Activated CD4-positive, alpha-beta memory T cell treated with anti-CD3 and anti-CD28 coated beads, Interleukin-2, amount 10 ng/mL, durations not matched to agents 7 days and 5 days (primary cell): Measurements from ENCODE around the gene DOCK7. TPM values are rescaled to one million over a fixed set of nuclear protein-coding genes. Genes with fewer than 3 reads are reported as not detected.
"Not testable (repeated sequence)": the region's sequence is repeated elsewhere in the genome, so short reads cannot be mapped to it uniquely, and the experiment has no call there.

Experiments used
- CTCF ChIA-PET: fragments of 350-600 bp; sonication (Branson Sonifier 250); formaldehyde crosslinking; loops from one replicate; lab custom pipeline; 2021; ENCODE audit warnings: antibody characterized with exemption, inconsistent platforms; lab: Charles Lee
- POLR2A ChIA-PET: fragments of 350-600 bp; sonication (Branson Sonifier 250); formaldehyde crosslinking; loops from one replicate; lab custom pipeline; 2021; ENCODE audit warnings: antibody characterized with exemption; lab: Charles Lee
- DNase-seq: peaks from one replicate; pipeline ENCODE4 v3.0.0-alpha.2; 2020
- H3K27ac Mint-ChIP-seq: one replicate; pipeline ENCODE4 v1.8.0; 2021; ENCODE audit warnings: mild to moderate bottlenecking, mixed read lengths
- H3K27me3 Mint-ChIP-seq: one replicate; pipeline ENCODE4 v1.8.0; 2021; ENCODE audit warnings: mixed read lengths
- H3K36me3 Mint-ChIP-seq: one replicate; pipeline ENCODE4 v1.8.0; 2021; ENCODE audit warnings: low read depth, mixed read lengths
- H3K4me1 Mint-ChIP-seq: one replicate; pipeline ENCODE4 v1.8.0; 2021; ENCODE audit warnings: mixed read lengths
- H3K4me3 Mint-ChIP-seq: one replicate; pipeline ENCODE4 v1.8.0; 2021; ENCODE audit warnings: mild to moderate bottlenecking, mixed read lengths
- H3K9me3 Mint-ChIP-seq: one replicate; pipeline ENCODE4 v1.8.0; 2021; ENCODE audit warnings: mixed read lengths
- total RNA-seq, 2 experiments: library from RNA; stranded (reverse); gene quantifications; one replicate each; pipeline ENCODE4 v1.2.3, GENCODE V29; 2021

The DOCK7 gene
- total RNA-seq, 2 experiments from 2014 or later = 7.6 to 13.5 TPM

DNA sequence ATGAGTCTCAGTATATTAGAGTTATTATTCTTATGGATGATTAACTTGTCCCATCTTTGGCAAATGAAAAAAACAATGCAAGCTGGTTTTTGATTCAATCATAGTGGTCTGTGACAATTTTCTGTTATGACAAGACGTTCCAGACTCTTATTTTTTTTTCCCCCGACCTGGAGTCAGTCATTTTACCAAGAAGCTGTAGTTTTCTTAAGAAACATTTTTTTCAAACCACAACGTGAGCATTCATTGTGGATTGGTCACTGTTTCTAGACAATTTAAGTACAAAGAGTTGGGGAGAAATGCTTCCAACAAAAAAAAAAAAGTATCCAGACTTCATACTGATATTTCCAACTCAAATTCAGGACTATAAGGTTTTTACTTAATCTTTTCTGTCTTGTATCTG is 98.9 kb downstream of the DOCK7 start:
- Mint-ChIP-seq H3K36me3 (no peaks in the 10 kb centered on the region), H3K4me3 (no peak overlapping the region), H3K4me1 (no peaks in the 10 kb centered on the region), H3K27me3 (no peaks in the 10 kb centered on the region), H3K27ac (no peak overlapping the region), H3K9me3 (no peaks in the 10 kb centered on the region)
- CTCF ChIA-PET = no interaction called here
- no peak for DNase-seq
- POLR2A ChIA-PET = no interaction called here

GRCh38 chr1:62588000-62588399 is 100.2 kb downstream of the DOCK7 start:
- H3K4me1 Mint-ChIP-seq = no peaks in the 10 kb centered on the region
- no peaks in the 10 kb centered on the region for H3K36me3 Mint-ChIP-seq
- H3K27me3 Mint-ChIP-seq = no peaks in the 10 kb centered on the region
- POLR2A ChIA-PET = no interaction called here
- no peak overlapping the region for H3K27ac Mint-ChIP-seq
- no peaks in the 10 kb centered on the region for H3K9me3 Mint-ChIP-seq
- no peak for DNase-seq
- CTCF ChIA-PET = no interaction called here
- no peak overlapping the region for H3K4me3 Mint-ChIP-seq

GRCh38 chr1:62585469-62586155 is 102.6 kb downstream of the DOCK7 start:
- no peak for DNase-seq
- Mint-ChIP-seq H3K36me3 (no peaks in the 10 kb centered on the region), H3K27ac (no peak overlapping the region), H3K9me3 (no peaks in the 10 kb centered on the region), H3K4me3 (no peak overlapping the region), H3K27me3 (no peaks in the 10 kb centered on the region), H3K4me1 (no peaks in the 10 kb centered on the region)
- POLR2A ChIA-PET = no interaction called here
- CTCF ChIA-PET = no interaction called here

DNA sequence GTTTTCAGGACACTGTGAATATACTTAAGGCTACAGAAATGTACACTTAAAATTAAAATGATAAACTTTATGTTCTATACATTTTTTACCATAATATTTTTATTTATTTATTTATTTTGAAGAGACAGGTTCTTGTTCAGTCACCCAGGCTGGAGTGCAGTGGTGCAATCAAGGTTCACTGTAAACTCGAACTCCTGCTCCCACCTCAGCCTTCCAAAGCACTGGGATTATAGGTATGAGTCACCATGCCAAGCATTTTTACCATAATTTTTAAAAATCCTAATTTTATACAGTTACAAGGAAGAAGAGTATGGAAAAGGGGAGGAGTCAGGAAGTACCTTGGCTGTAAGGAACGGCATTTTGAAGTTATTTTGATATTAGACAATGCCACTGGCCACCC is 114.5 kb downstream of the DOCK7 start:
- no peak for DNase-seq
- Mint-ChIP-seq H3K27ac (no peak overlapping the region), H3K9me3 (peaks cover 4% of the 10 kb centered on the region), H3K27me3 (no peaks in the 10 kb centered on the region), H3K36me3 (peaks cover 3% of the 10 kb centered on the region), H3K4me1 (peaks cover 4% of the 10 kb centered on the region), H3K4me3 (no peak overlapping the region)
- ChIA-PET POLR2A (interaction anchor here (0.6 kb wide), 1 partner anchor 148 kb away, joined by 5 read pairs; no protein-coding TSS in a partner anchor), CTCF (no interaction called here)

GRCh38 chr1:62572476-62572875 is 115.7 kb downstream of the DOCK7 start:
- no peaks in the 10 kb centered on the region for H3K27me3 Mint-ChIP-seq
- CTCF ChIA-PET = no interaction called here
- H3K36me3 Mint-ChIP-seq = peaks cover 3% of the 10 kb centered on the region

GRCh38 chr1:62571517-62571916 is 116.7 kb downstream of the DOCK7 start:
- H3K9me3 Mint-ChIP-seq, H3K4me3 Mint-ChIP-seq, H3K27ac Mint-ChIP-seq, CTCF ChIA-PET, H3K4me1 Mint-ChIP-seq, H3K27me3 Mint-ChIP-seq, POLR2A ChIA-PET, DNase-seq, H3K36me3 Mint-ChIP-seq: not testable (repeated sequence)

More at GRCh38 chr1:62572476-62572875, 115.7 kb downstream of the DOCK7 start:
- peaks cover 4% of the 10 kb centered on the region for H3K9me3 Mint-ChIP-seq
- no peak for DNase-seq
- no peak overlapping the region for H3K27ac Mint-ChIP-seq
- POLR2A ChIA-PET = no interaction called here
- no peak overlapping the region for H3K4me3 Mint-ChIP-seq
- H3K4me1 Mint-ChIP-seq = peaks cover 4% of the 10 kb centered on the region

DNA sequence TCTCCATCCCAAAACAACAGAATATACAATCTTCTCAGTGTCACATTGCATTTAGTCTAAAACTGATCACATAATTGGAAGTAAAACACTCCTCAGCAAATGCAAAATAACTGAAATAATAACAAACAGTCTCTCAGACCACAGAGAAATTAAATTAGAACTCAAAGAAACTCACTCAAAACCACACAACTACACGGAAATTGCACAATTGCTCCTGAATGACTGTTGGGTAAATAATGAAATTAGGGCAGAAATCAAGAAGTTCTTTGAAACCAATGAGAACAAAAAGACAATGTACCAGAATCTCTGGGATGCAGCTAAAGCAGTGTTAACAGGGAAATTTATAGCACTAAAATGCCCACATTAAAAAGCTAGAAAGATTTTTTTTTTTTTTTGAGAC is 120.3 kb downstream of the DOCK7 start:
- H3K27ac Mint-ChIP-seq, H3K27me3 Mint-ChIP-seq, H3K4me1 Mint-ChIP-seq, H3K4me3 Mint-ChIP-seq, CTCF ChIA-PET, H3K36me3 Mint-ChIP-seq, DNase-seq: not testable (repeated sequence)
- H3K9me3 Mint-ChIP-seq = peaks cover 10% of the 10 kb centered on the region
- POLR2A ChIA-PET = interaction anchor here (0.7 kb wide), 1 partner anchor 1053 kb away, joined by 3 read pairs; no protein-coding TSS in a partner anchor

- DNase-seq, H3K27ac Mint-ChIP-seq, H3K36me3 Mint-ChIP-seq, H3K4me3 Mint-ChIP-seq, CTCF ChIA-PET, H3K4me1 Mint-ChIP-seq, POLR2A ChIA-PET, H3K27me3 Mint-ChIP-seq: not testable (repeated sequence)
- peaks cover 10% of the 10 kb centered on the region for H3K9me3 Mint-ChIP-seq
These were observed 121.0 kb downstream of the DOCK7 start for GRCh38 chr1:62567182-62567581.

- Mint-ChIP-seq H3K27me3 (no peaks in the 10 kb centered on the region), H3K36me3 (no peaks in the 10 kb centered on the region), H3K9me3 (peaks cover 4% of the 10 kb centered on the region), H3K27ac (no peak overlapping the region), H3K4me1 (no peaks in the 10 kb centered on the region), H3K4me3 (no peak overlapping the region)
- no peak for DNase-seq
- POLR2A ChIA-PET = no interaction called here
- CTCF ChIA-PET = no interaction called here
These were observed 126.9 kb downstream of the DOCK7 start for GRCh38 chr1:62561306-62561705.

DNA sequence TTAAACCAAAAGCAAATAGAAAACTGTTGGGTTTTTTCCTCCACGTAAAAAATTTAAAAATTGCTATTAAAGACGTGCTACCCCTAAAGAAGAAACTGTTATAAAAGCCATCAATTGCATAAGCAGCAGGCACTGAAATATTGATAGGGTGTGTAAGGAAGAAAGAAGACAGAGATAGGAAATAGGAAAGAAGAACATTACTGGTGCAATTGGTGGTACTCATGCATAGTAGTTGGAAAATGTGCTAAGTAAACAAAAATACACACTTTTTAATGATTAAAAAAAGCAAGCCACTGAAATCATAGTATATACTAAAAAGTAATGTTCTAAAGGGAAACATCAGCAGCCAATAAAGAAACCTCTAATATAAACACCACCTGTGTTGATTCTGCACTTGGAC is 143.6 kb downstream of the DOCK7 start:
- POLR2A ChIA-PET = no interaction called here
- DNase-seq = no peak
- no peak overlapping the region for H3K27ac Mint-ChIP-seq
- no peaks in the 10 kb centered on the region for H3K27me3 Mint-ChIP-seq
- no peak overlapping the region for H3K4me3 Mint-ChIP-seq
- CTCF ChIA-PET = no interaction called here
- H3K4me1 Mint-ChIP-seq = no peaks in the 10 kb centered on the region
- H3K36me3 Mint-ChIP-seq = no peaks in the 10 kb centered on the region
- H3K9me3 Mint-ChIP-seq = no peaks in the 10 kb centered on the region

GRCh38 chr1:62541048-62541447 is 147.1 kb downstream of the DOCK7 start:
- Mint-ChIP-seq H3K36me3 (no peaks in the 10 kb centered on the region), H3K27me3 (no peaks in the 10 kb centered on the region), H3K4me3 (no peak overlapping the region), H3K4me1 (no peaks in the 10 kb centered on the region), H3K9me3 (no peaks in the 10 kb centered on the region), H3K27ac (no peak overlapping the region)
- DNase-seq = no peak
- ChIA-PET POLR2A (no interaction called here), CTCF (no interaction called here)

DNA sequence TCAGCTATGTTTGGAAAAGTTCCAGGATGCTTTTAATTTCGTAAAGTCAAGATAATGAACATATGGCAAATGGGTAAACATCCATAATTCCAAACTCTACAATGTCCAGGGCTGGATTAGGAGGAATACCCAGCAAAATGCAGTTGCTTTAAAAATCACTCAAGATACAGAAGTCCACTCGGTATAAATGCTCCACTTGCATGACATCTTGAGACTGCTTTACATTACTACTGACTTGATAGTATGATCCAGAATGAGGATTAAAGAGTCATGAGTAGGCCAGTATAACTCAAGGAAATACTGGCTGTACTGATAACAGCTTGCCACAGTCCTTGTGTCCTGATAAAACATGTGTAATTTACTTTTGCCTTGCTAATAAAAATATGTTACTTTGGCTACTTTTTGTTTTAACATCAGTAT is 149.1 kb downstream of the DOCK7 start:
- Mint-ChIP-seq H3K4me1 (no peaks in the 10 kb centered on the region), H3K27ac (no peak overlapping the region), H3K27me3 (no peaks in the 10 kb centered on the region), H3K9me3 (no peaks in the 10 kb centered on the region), H3K4me3 (no peak overlapping the region), H3K36me3 (no peaks in the 10 kb centered on the region)
- ChIA-PET POLR2A (no interaction called here), CTCF (no interaction called here)
- DNase-seq = no peak

DNA sequence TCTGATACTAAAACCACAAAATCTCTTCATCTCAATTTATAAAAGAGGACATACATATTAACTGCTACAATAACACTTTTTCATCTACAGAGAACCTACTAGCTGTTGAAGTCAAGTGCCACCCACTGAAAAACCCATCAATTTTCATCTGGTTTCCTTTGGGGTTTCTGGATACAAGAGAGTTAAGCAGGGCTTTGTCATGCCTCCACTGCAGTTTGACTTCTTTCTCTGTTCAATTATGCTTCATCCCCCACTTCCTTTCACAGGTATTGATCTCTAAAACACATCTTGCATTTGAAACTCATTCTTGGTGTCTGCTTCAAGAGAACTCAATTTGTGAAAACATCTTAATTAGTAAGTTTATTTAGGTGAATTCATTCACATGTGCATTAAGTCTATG is 151.3 kb downstream of the DOCK7 start:
- Mint-ChIP-seq H3K9me3 (no peaks in the 10 kb centered on the region), H3K4me3 (no peak overlapping the region), H3K27me3 (no peaks in the 10 kb centered on the region), H3K27ac (no peak overlapping the region), H3K4me1 (no peaks in the 10 kb centered on the region), H3K36me3 (no peaks in the 10 kb centered on the region)
- POLR2A ChIA-PET = no interaction called here
- DNase-seq = no peak
- CTCF ChIA-PET = no interaction called here

DNA sequence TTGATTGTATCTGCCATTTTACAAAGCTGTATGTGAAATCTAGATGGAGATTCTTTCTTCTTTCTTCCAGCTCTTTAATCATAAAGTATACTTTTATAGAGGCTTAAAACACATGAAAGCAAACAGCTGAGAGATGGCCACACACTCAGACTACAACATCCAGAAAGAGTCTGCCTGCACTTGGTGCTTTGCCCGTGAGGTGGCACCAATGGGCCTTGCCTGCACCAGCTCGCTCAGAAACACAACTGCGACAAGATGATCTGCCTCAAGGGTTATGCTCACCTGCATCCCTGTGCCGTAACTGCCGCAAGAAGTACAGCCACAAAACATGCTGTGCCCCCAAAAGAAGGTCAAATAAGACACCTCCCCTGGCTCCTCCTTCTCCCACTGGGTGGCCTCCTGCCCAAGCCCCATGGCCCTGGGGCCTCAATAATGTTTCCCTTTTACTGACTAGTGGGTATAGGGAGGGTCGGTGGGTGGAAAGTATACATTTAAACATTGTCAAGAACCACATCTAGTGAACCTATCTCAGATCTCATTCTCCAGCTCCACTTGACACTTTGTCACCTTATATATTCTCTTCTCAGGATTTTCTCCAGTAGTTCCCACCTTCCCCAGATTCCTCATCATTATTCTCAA is 157.6 kb downstream of the DOCK7 start:
- ChIA-PET CTCF (interaction anchor here (0.8 kb wide), 1 partner anchor 216 kb away, joined by 3 read pairs; no protein-coding TSS in a partner anchor), POLR2A (interaction anchor here (0.7 kb wide), 1 partner anchor 1930 kb away, joined by 3 read pairs; no protein-coding TSS in a partner anchor)
- Mint-ChIP-seq H3K27ac (no peak overlapping the region), H3K9me3 (no peaks in the 10 kb centered on the region), H3K36me3 (no peaks in the 10 kb centered on the region), H3K27me3 (no peaks in the 10 kb centered on the region), H3K4me3 (no peak overlapping the region), H3K4me1 (no peaks in the 10 kb centered on the region)
- no peak for DNase-seq
